ENCODE measurements around the gene STXBP5.

The STXBP5 gene

DNA sequence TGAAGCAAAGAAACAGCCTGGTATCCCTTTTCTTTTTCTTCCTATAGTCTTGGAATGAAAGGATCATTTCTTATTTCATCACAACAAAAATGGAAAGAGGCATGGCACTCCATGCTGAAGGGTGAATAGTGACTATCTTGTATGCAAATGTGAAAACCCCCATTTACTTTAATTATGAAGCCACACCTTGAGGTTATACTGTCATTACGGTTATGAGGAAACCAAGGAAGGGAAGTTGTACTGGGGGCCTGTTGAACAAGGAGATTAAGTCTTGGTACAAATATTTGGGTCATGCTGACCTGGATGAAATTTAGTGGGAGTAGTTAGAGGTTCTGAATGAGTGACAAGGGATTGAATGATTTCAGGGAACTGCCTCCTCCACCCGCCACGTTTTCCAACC is 8.7 kb upstream of the STXBP5 start:
- TF ChIP-seq YY1 (IDR thresholded peaks at IDR 0.05; ENCODE audit: insufficient read depth, insufficient read length) (no peak), SUZ12 (IDR thresholded peaks at IDR 0.05; ENCODE audit: extremely low read depth, insufficient read depth, insufficient read length) (no peak), ZNF274 (IDR thresholded peaks at IDR 0.05; ENCODE audit: low read depth, low read length) (no peak)
- Histone ChIP-seq H3K4me3 (ENCODE audit: insufficient read length, low read depth) (no peak overlapping the region), H3K9me3 (ENCODE audit: insufficient read depth, low read length) (no peaks in the 10 kb centered on the region), H3K9ac (ENCODE audit: insufficient read length, low read depth) (no peak overlapping the region), H3K4me1 (ENCODE audit: insufficient read depth, insufficient read length) (no peaks in the 10 kb centered on the region), H3K36me3 (ENCODE audit: insufficient read depth, insufficient read length, low read length) (no peaks in the 10 kb centered on the region), H3K27me3 (ENCODE audit: insufficient read depth, insufficient read length) (no peaks in the 10 kb centered on the region)
- no peak for DNase-seq (ENCODE audit: low read depth, low spot score)

DNA sequence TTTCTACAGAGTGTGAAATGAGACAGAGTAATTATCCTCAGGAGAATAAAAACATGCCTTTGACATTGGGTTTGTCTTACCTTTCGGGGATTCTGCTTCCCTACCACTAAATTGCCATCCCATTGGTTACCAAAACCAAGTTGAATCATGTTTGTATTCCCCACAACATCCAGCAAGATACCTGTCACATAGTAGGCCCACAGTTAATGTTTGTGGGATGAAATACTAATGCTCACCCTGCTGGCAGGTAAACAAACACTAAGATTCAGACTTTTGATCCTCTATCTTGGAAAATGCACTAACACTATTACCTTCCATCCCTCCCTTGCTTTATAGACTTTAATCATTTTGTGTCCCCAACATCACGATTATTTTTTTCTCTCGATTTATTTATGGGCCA is 8.2 kb upstream of the STXBP5 start:
- TF ChIP-seq SUZ12 (IDR thresholded peaks at IDR 0.05; ENCODE audit: extremely low read depth, insufficient read depth, insufficient read length), result no peak
- TF ChIP-seq YY1 (IDR thresholded peaks at IDR 0.05; ENCODE audit: insufficient read depth, insufficient read length), result no peak
- no peak for TF ChIP-seq ZNF274 (IDR thresholded peaks at IDR 0.05; ENCODE audit: low read depth, low read length)
- no peaks in the 10 kb centered on the region for H3K4me1 ChIP-seq (ENCODE audit: insufficient read depth, insufficient read length)
- H3K36me3 ChIP-seq (ENCODE audit: insufficient read depth, insufficient read length, low read length), result no peaks in the 10 kb centered on the region
- no peaks in the 10 kb centered on the region for H3K9me3 ChIP-seq (ENCODE audit: insufficient read depth, low read length)
- H3K9ac ChIP-seq (ENCODE audit: insufficient read length, low read depth), result no peak overlapping the region
- DNase-seq (ENCODE audit: low read depth, low spot score), result no peak
- H3K4me3 ChIP-seq (ENCODE audit: insufficient read length, low read depth), result no peak overlapping the region
- no peaks in the 10 kb centered on the region for H3K27me3 ChIP-seq (ENCODE audit: insufficient read depth, insufficient read length)

DNA sequence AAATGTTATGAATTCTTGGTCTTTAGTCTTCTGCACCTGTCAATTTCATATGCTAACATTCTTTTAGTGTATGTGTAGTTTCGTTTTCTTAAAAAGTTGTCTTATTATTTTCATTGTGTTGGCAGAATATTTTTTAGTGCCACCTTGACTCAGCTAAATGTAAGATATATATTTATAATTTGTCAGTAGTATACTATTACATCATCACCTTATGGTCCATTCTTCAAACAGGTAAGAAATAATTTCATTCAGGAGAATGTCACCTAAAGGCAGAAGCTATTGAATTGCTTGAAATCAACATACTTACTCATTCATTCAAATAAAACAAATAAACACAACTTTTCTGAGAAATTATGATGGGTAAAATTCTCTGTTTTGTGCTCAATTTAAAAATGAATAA is 3.5 kb upstream of the STXBP5 start:
- Histone ChIP-seq H3K9ac (ENCODE audit: insufficient read length, low read depth) (no peak overlapping the region), H3K4me3 (ENCODE audit: insufficient read length, low read depth) (no peak overlapping the region), H3K9me3 (ENCODE audit: insufficient read depth, low read length) (no peaks in the 10 kb centered on the region), H3K36me3 (ENCODE audit: insufficient read depth, insufficient read length, low read length) (no peaks in the 10 kb centered on the region), H3K4me1 (ENCODE audit: insufficient read depth, insufficient read length) (no peaks in the 10 kb centered on the region), H3K27me3 (ENCODE audit: insufficient read depth, insufficient read length) (no peaks in the 10 kb centered on the region)
- no peak for TF ChIP-seq YY1 (IDR thresholded peaks at IDR 0.05; ENCODE audit: insufficient read depth, insufficient read length)
- TF ChIP-seq SUZ12 (IDR thresholded peaks at IDR 0.05; ENCODE audit: extremely low read depth, insufficient read depth, insufficient read length), result no peak
- TF ChIP-seq ZNF274 (IDR thresholded peaks at IDR 0.05; ENCODE audit: low read depth, low read length), result no peak
- no peak for DNase-seq (ENCODE audit: low read depth, low spot score)

DNA sequence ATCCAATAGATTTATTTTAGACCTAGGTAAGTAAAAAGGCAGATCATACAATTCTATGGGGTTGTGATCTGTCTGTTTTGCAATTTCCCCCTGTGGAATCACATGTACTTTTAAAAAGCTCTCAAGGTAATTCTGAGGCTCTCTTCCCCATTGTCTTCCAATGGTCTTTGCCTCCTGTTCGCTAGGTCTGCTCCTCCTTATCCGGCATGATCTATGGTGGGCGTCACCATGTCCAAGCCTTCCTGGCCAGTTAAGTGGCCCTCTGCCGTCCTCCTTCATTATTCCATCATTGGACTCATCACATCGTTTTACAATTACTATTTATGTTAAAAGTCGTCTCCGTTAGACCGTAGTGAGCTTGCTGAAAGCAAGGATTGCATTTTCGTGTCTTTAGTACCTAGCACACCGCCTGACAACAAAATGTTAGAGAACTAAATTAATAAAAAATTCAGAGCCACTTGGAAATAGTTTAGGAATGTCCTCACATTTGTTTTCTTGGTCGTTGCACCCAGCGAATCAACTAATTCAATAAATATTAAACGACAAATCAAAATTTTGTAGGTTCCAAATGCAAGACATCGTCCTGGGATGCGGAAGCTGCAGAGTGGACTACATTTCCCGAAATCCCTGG is 2.2 kb upstream of the STXBP5 start:
- no peak for TF ChIP-seq SUZ12 (IDR thresholded peaks at IDR 0.05; ENCODE audit: extremely low read depth, insufficient read depth, insufficient read length)
- TF ChIP-seq ZNF274 (IDR thresholded peaks at IDR 0.05; ENCODE audit: low read depth, low read length), result no peak
- no peak for TF ChIP-seq YY1 (IDR thresholded peaks at IDR 0.05; ENCODE audit: insufficient read depth, insufficient read length)
- DNase-seq (ENCODE audit: low read depth, low spot score), result no peak
- Histone ChIP-seq H3K4me1 (ENCODE audit: insufficient read depth, insufficient read length) (no peaks in the 10 kb centered on the region), H3K9ac (ENCODE audit: insufficient read length, low read depth) (no peak overlapping the region), H3K36me3 (ENCODE audit: insufficient read depth, insufficient read length, low read length) (no peaks in the 10 kb centered on the region), H3K27me3 (ENCODE audit: insufficient read depth, insufficient read length) (no peaks in the 10 kb centered on the region), H3K9me3 (ENCODE audit: insufficient read depth, low read length) (no peaks in the 10 kb centered on the region), H3K4me3 (ENCODE audit: insufficient read length, low read depth) (no peak overlapping the region)

DNA sequence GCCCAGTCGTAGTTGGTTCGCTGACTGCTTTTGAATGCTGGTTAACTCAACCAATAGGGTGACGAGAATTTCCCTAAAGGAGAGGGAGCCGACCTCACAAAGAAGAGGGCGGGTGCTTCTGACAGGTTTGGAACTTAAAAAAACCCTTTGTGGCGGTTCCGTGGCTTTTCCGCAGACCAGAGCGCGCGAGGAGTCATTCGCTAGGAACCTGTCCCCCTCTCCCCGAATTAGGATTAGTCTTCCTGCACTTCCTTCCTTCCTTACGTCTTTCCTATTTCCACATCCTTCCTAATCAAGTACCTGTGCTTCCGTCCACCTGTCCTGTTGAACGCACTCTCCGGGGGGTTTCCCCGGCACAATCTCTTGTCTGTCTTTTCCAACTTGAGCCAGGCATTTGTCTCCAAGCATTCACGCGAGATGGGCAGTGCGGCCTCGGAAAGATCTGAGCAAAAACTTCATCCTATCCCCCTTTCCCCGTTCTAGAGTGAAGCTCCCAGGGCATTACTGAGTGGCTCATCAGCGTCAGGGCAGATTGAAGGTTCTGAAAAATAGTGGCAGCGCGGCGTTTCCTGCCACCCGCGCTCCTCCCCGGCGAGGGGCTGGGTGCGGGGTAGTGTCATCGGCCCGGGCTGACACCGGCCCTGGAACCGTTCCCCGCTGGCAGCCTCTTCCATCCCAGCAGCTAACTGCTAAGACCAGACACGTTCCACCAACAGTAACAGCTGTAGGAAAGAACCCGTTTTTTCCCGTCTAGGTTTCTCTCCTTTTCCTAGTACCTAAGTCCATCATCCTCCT is 1.5 kb upstream of the STXBP5 start:
- H3K4me1 ChIP-seq (ENCODE audit: insufficient read depth, insufficient read length), result no peaks in the 10 kb centered on the region
- no peaks in the 10 kb centered on the region for H3K36me3 ChIP-seq (ENCODE audit: insufficient read depth, insufficient read length, low read length)
- peak overlapping the region; percentile 72 for H3K9ac ChIP-seq (ENCODE audit: insufficient read length, low read depth)
- H3K4me3 ChIP-seq (ENCODE audit: insufficient read length, low read depth), result peak overlapping the region; percentile 76
- peak; percentile 65 for DNase-seq (ENCODE audit: low read depth, low spot score)
- no peaks in the 10 kb centered on the region for H3K27me3 ChIP-seq (ENCODE audit: insufficient read depth, insufficient read length)
- H3K9me3 ChIP-seq (ENCODE audit: insufficient read depth, low read length), result no peaks in the 10 kb centered on the region
- TF ChIP-seq SUZ12 (IDR thresholded peaks at IDR 0.05; ENCODE audit: extremely low read depth, insufficient read depth, insufficient read length) (no peak), YY1 (IDR thresholded peaks at IDR 0.05; ENCODE audit: insufficient read depth, insufficient read length) (no peak), ZNF274 (IDR thresholded peaks at IDR 0.05; ENCODE audit: low read depth, low read length) (no peak)

DNA sequence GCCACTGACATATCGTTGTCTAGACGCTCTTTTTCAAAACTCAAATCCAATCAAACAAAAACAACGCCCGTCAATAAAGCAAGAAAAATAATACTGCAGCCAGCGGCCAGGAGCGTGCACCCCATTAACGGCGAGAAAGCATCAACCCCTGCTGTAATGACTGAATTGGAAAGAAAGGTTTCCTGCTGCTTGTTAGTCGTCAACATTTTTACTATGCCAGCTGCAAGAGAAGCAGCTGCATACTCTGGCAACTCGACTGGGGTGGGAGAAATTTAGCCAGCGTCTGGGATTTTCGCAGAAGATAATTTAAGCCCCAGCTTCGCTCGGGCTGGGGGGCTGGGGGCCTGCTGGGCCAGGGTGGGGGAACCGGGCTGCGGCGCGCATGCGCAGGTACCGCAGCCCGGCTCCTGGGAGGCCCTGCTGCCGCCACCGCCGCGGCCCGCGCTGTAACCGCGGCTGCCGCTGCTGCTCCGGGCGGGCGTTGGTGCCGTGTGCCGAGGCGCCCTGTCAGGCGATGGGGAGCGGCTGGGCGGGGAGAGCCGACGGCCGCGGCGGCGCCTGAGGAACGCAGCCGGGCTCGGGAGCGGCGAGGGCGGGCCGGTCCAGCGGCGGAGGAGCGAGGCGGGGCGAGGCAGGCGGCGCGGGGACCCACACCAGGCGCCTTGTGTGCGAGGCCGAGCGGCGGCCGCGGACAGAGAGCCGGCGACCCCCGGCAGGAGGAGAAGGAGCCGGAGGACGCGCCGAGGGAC is 732 bp upstream of the STXBP5 start:
- peak overlapping the region; percentile 76 for H3K4me3 ChIP-seq (ENCODE audit: insufficient read length, low read depth)
- H3K36me3 ChIP-seq (ENCODE audit: insufficient read depth, insufficient read length, low read length), result no peaks in the 10 kb centered on the region
- H3K27me3 ChIP-seq (ENCODE audit: insufficient read depth, insufficient read length), result no peaks in the 10 kb centered on the region
- no peaks in the 10 kb centered on the region for H3K4me1 ChIP-seq (ENCODE audit: insufficient read depth, insufficient read length)
- H3K9me3 ChIP-seq (ENCODE audit: insufficient read depth, low read length), result no peaks in the 10 kb centered on the region
- no peak for TF ChIP-seq YY1 (IDR thresholded peaks at IDR 0.05; ENCODE audit: insufficient read depth, insufficient read length)
- DNase-seq (ENCODE audit: low read depth, low spot score), result no peak
- peak overlapping the region; percentile 85 for H3K9ac ChIP-seq (ENCODE audit: insufficient read length, low read depth)

- H3K4me1 ChIP-seq (ENCODE audit: insufficient read depth, insufficient read length), result no peaks in the 10 kb centered on the region
- peak overlapping the region; percentile 61 for H3K4me3 ChIP-seq (ENCODE audit: insufficient read length, low read depth)
- peak overlapping the region; percentile 25 for H3K9ac ChIP-seq (ENCODE audit: insufficient read length, low read depth)
- no peaks in the 10 kb centered on the region for H3K36me3 ChIP-seq (ENCODE audit: insufficient read depth, insufficient read length, low read length)
- no peaks in the 10 kb centered on the region for H3K27me3 ChIP-seq (ENCODE audit: insufficient read depth, insufficient read length)
- H3K9me3 ChIP-seq (ENCODE audit: insufficient read depth, low read length), result no peaks in the 10 kb centered on the region
- DNase-seq (ENCODE audit: low read depth, low spot score), result no peak
- TF ChIP-seq SUZ12 (IDR thresholded peaks at IDR 0.05; ENCODE audit: extremely low read depth, insufficient read depth, insufficient read length), result no peak
- TF ChIP-seq ZNF274 (IDR thresholded peaks at IDR 0.05; ENCODE audit: low read depth, low read length), result no peak
- no peak for TF ChIP-seq YY1 (IDR thresholded peaks at IDR 0.05; ENCODE audit: insufficient read depth, insufficient read length)
These were observed 660 bp downstream of the STXBP5 start for GRCh38 chr6:147204843-147205311.
